A549 treated with CpdA at 1 μM for 4 hours (cell line): ENCODE measurements around the gene RPL39. TPM values are rescaled to one million over a fixed set of nuclear protein-coding genes. Genes with fewer than 3 reads are reported as not detected.

Experiments
- total RNA-seq: library from RNA; stranded (reverse); fragments of 200-300 nt; extraction: Qiagen RNA extraction; gene quantifications from 5 replicates; pipeline ENCODE4 v1.2.3, GENCODE V29; 2022; ENCODE audit warnings: low read depth

Gene RPL39
- total RNA-seq: 3,557 to 4,920 TPM (median 3,675 TPM) in 5 replicates

DNA sequence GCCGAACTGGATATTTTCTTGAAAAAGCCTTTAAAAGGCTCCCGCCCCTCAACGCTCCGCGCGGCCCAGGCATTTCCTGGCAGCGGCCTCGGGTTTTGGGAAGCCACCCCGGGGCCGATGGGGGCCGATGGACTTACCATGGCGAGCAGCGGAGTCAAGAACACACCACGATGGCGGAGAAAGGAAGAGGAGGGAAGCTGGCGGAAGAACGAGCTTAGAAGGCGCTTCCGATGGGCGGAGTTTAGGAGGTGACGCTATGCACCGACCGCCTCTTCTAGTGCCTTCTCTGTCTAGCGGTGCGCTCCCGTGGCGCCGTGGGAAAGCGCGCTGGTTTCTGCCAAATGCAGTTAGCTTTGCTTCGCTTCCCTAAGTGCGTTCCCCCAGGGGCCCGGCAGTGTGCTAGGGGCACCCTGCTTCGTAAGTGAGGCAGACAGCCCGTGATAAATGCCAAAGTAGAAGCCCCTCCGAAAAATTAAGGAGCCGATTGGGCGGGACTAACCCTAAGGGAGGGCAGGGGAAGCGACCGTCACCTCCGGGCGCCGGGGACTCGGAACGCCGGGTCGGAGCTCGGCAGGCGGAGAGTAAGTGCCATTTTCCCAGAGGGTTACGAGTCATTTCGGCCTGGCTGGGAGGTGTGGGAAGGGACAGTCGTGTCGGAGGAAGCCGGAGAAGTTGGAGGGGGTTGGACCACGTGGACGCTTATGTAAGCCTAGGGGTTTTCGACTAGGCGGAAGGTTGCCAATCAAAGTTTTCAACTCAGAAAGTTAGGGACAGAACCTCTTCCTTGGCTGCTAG, at the start of gene RPL39:
Gene RPL39 (minus strand): TSS at position 194 of the 795 bp plus-strand sequence. CDS start 54 bp downstream, at position 140.

DNA sequence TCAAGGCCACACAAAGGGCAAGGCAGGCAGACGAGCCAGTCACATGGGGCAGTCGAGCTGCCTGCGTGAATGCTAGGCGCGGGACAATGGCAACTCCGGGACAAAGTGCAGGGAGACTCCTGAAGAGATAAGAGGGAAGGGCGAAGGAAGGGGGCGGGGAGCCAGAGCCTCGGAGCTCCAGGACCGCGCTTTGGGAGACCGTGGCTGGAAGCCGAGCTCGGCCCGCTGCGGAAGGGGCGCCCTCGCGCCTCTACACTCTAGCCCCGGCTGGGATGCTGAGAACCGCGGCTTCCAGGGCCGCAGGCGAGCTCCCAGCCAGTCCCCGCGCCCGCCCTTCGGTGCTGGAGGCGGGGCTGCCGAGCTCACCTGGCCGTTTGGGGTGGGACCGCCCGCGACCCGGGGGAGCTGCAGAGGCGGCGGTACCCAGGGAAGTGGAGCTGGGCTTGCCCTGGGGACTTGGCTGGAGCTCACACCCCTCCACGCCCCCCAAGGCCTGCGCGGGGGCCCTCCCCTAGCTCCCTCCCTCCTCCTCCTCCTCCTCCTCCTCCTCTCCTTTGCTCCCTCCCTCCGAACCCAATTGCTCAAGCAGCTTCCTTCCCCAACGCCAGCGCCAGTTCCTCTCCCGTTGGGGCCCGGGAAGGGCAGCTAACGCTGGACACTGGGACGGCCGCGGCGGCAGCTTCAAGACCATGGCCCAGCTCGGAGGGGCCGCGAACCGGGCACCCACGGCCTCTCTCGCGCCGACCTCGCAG, 33.3 kb downstream of the RPL39 start, which contains the start of gene SOWAHD:
Gene SOWAHD (plus strand): TSS at position 610 of the 752 bp plus-strand sequence. CDS start 80 bp downstream, at position 690.

Other genes with a start within 250 kb of the RPL39 start
- 29.9 to 37.2 TPM (median 30.9 TPM) in 5 replicates for gene STEEP1, start 226.2 kb downstream of the RPL39 start, total RNA-seq
- gene UBE2A, start 217.1 kb downstream of the RPL39 start, total RNA-seq: 131 to 143 TPM (median 135 TPM) in 5 replicates
- gene NKRF, start 185.2 kb downstream of the RPL39 start, total RNA-seq: 17.4 to 19.7 TPM (median 18.0 TPM) in 5 replicates
- gene SEPTIN6, start 98.5 kb downstream of the RPL39 start, total RNA-seq: 10.3 to 11.4 TPM (median 10.5 TPM) in 5 replicates
- 0.09 to 0.14 TPM (median 0.13 TPM) in 4 of 5 replicates, not detected in the other for gene SOWAHD, start 33.0 kb downstream of the RPL39 start, total RNA-seq
- gene UPF3B, start 61.3 kb upstream of the RPL39 start, total RNA-seq: 19.2 to 29.1 TPM (median 21.3 TPM) in 5 replicates
- 28.5 to 33.0 TPM (median 29.6 TPM) in 5 replicates for gene RNF113A, start 80.1 kb upstream of the RPL39 start, total RNA-seq
- gene NDUFA1, start 80.2 kb upstream of the RPL39 start, total RNA-seq: 234 to 331 TPM (median 271 TPM) in 5 replicates
- not detected in 5 replicates for gene AKAP14, start 104.3 kb upstream of the RPL39 start, total RNA-seq
- gene NKAP, start 152.1 kb upstream of the RPL39 start, total RNA-seq: 7.3 to 8.6 TPM (median 8.4 TPM) in 5 replicates